H1 (cell line): ENCODE data around the gene SOCS6.

ENCODE experiments used
- CTCF ChIP-seq, 3 experiments: IDR thresholded peaks; 1 replicate in 2 of 3; 2 replicates in 1 of 3; pipeline versions ENCODE4 v1.5.1 to v1.6.1; 2011; ENCODE audit warnings: low read length in 3 of 3, mild to moderate bottlenecking in 3 of 3, inconsistent platforms in 2 of 3, low read depth in 1 of 3, moderate library complexity in 1 of 3; ENCODE audit not compliant: insufficient read depth in 1 of 3; ENCODE audit errors: control extremely low read depth in 1 of 3
- KDM5A ChIP-seq: fragments of 200-600 bp; IDR thresholded peaks from 2 replicates; pipeline ENCODE4 v1.7.1; 2012; ENCODE audit warnings: mild to moderate bottlenecking, low read length, inconsistent platforms, mixed read lengths
- MAFK ChIP-seq: IDR thresholded peaks from 2 replicates; pipeline ENCODE4 v1.6.1; 2012; ENCODE audit warnings: low read depth, mild to moderate bottlenecking, improper control_type of control experiment, low read length
- NRF1 ChIP-seq: IDR thresholded peaks from 2 replicates; pipeline ENCODE4 v1.6.1; 2011; ENCODE audit warnings: mild to moderate bottlenecking, low read depth, low read length, improper control_type of control experiment
- POLR2A ChIP-seq, 2 experiments: IDR thresholded peaks; 1 replicate in 1 of 2; 2 replicates in 1 of 2; pipeline ENCODE4 v1.6.1; 2011; ENCODE audit warnings: low read depth in 2 of 2, low read length in 2 of 2, mild to moderate bottlenecking in 2 of 2; ENCODE audit errors: control extremely low read depth in 1 of 2
- POLR2AphosphoS5 ChIP-seq: IDR thresholded peaks from 2 replicates; pipeline ENCODE4 v1.6.1; 2011; ENCODE audit warnings: low read depth, low read length
- RAD21 ChIP-seq, 2 experiments: IDR thresholded peaks in 1 of 2; conservative IDR thresholded peaks in 1 of 2; 2 replicates each; pipeline ENCODE4 v1.6.1; 2011; ENCODE audit warnings: low read depth in 2 of 2, low read length in 2 of 2, improper control_type of control experiment in 1 of 2, inconsistent platforms in 1 of 2, mild to moderate bottlenecking in 1 of 2, moderate library complexity in 1 of 2
- TAF1 ChIP-seq: IDR thresholded peaks from 2 replicates; pipeline ENCODE4 v1.6.1; 2011; ENCODE audit warnings: mild to moderate bottlenecking, low read depth, low read length
- TCF12 ChIP-seq: IDR thresholded peaks from 2 replicates; pipeline ENCODE4 v1.6.1; 2011; ENCODE audit warnings: low read depth, mild to moderate bottlenecking, low read length
- YY1 ChIP-seq: IDR thresholded peaks from 2 replicates; pipeline ENCODE4 v1.6.1; 2011; ENCODE audit warnings: low read depth, mild to moderate bottlenecking, low read length
- ZNF274 ChIP-seq: IDR thresholded peaks from 2 replicates; pipeline ENCODE4 v1.7.0; 2012; ENCODE audit warnings: low read length, borderline replicate concordance; ENCODE audit errors: extremely low read depth

- TF ChIP-seq TAF1: no peak
- no peak for TF ChIP-seq NRF1
- TF ChIP-seq POLR2A (IDR thresholded peaks at IDR 0.05; ENCODE audit: control extremely low read depth in 1 of 2, low read depth in 2 of 2, low read length in 2 of 2): no peak
- no peak for TF ChIP-seq RAD21 (IDR thresholded peaks at IDR 0.05 in 1 of 2, conservative IDR thresholded peaks at IDR 0.05 in 1 of 2; ENCODE audit: low read depth in 2 of 2, low read length in 2 of 2)
- TF ChIP-seq MAFK: no peak
- TF ChIP-seq CTCF (IDR thresholded peaks at IDR 0.05; ENCODE audit: control extremely low read depth in 1 of 3, insufficient read depth in 1 of 3, low read depth in 1 of 3, low read length in 3 of 3): no peak
- TF ChIP-seq ZNF274: no peak
- no peak for TF ChIP-seq TCF12
- TF ChIP-seq KDM5A: no peak
- no peak for TF ChIP-seq POLR2AphosphoS5
- no peak for TF ChIP-seq YY1
Observed at GRCh38 chr18:70295192-70296188, 6.6 kb downstream of the SOCS6 start.
